GM18951 (cell line): Measurements from ENCODE around the gene ZNF407.

ENCODE experiments used
- POLR2A ChIP-seq: IDR thresholded peaks from 4 replicates; pipeline ENCODE4 v1.6.1; 2011; ENCODE audit warnings: mild to moderate bottlenecking; ENCODE audit not compliant: insufficient read length, insufficient read depth; ENCODE audit errors: extremely low read depth
- in situ Hi-C: fragments of 300-500 bp; cut with MboI; formaldehyde crosslinking; loops from one replicate; pipeline ENCODE4 v1.12.0; 2022; ENCODE audit warnings: low sequenced_read_pairs, mixed read lengths, inconsistent platforms; ENCODE audit not compliant: unreplicated experiment

The ZNF407 gene

GRCh38 chr18:75008186-75008585, 410.5 kb downstream of the ZNF407 start:
- in situ Hi-C loops: no loop called here
- TF ChIP-seq POLR2A: no peak

DNA sequence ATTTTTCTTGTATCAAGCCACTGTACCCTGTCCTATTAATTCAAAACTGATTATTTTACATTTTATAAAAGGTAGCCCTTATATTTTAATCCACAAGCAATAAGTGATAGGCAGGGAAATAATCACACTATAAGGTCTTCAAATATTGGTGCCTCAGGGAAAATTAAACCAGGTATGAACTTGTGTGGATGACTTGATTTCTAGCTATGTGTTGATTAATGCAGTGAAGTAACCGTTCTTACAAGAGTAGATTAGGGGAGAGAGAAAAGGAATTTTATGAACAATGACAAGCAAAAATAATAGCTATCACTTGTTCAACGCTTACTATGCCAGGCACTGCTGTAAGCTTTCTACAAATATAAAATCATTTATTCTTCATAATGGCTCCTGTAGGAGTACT, 411.6 kb downstream of the ZNF407 start:
- in situ Hi-C loops: no loop called here

GRCh38 chr18:75009878-75010277, 412.2 kb downstream of the ZNF407 start:
- TF ChIP-seq POLR2A: no peak
- in situ Hi-C loops: no loop called here

More for the DNA sequence above, 411.6 kb downstream of the ZNF407 start:
- TF ChIP-seq POLR2A: no peak

GRCh38 chr18:75010278-75010677, 412.6 kb downstream of the ZNF407 start:
- no peak for TF ChIP-seq POLR2A
- in situ Hi-C loops: no loop called here

- in situ Hi-C loops: no loop called here
- no peak for TF ChIP-seq POLR2A
These were observed 413.0 kb downstream of the ZNF407 start for GRCh38 chr18:75010689-75011088.

DNA sequence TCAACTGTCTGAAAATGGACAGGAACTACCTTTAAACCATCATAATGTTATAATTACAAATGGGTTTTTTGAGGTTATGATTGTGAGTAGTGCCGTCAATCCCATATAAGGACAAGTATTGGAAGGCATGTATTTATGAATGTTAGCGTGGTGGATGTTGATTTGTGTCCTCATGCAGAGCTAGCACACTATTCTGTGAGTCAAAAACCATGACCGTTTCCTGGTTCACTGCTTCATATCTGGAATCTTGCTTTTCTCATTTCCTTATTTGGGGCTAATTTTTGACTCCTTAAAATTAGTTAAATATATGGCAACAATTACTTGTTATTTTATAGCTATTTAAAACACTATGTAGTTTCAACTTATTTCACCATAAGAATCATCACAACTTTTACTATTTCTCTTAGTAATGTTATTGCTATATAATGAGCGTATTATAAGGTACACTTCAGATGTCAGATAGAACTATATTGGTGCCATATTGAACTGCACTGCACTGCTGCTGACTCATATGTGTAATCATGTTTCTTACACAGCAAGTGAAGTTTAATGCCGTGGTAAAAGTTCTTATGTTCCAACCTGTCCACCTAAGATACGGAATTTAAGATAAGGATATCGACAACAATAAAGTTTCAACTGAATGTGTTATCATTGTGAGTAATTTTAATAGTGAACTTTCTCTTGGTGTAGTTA, 418.5 kb downstream of the ZNF407 start:
- TF ChIP-seq POLR2A: no peak
- in situ Hi-C loops: no loop called here

- in situ Hi-C loops: no loop called here
These were observed 425.8 kb downstream of the ZNF407 start for GRCh38 chr18:75023473-75023872.

GRCh38 chr18:75024871-75025270, 427.2 kb downstream of the ZNF407 start:
- in situ Hi-C loops: no loop called here
- TF ChIP-seq POLR2A: no peak

More at GRCh38 chr18:75023473-75023872, 425.8 kb downstream of the ZNF407 start:
- TF ChIP-seq POLR2A: no peak

- no peak for TF ChIP-seq POLR2A
- in situ Hi-C loops: no loop called here
These were observed 427.9 kb downstream of the ZNF407 start for GRCh38 chr18:75025573-75025972.

DNA sequence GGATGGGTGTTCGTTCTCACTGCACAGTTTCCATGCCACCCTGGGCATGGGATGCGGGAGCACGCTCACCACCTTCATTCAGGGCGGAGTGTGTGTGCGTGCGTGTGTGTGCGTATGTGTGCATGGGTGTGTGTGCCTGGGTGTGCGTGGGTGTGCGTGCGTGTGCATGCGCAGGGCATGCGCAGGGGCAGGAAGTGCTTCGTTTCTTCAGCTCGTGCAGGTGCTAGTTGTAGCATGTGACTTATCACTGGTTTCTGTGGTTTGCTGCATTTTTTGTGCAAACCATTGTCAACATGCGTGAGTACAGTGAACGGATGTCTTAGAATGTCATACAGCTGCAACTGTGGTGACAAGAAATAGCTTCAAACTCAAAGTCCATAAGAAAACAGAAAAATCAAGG, 431.8 kb downstream of the ZNF407 start:
- in situ Hi-C loops: no loop called here
- no peak for TF ChIP-seq POLR2A

GRCh38 chr18:75031717-75032317, 434.1 kb downstream of the ZNF407 start:
- in situ Hi-C loops: no loop called here
- no peak for TF ChIP-seq POLR2A

- no peak for TF ChIP-seq POLR2A
- in situ Hi-C loops: no loop called here
These were observed 435.8 kb downstream of the ZNF407 start for GRCh38 chr18:75033516-75033915.

DNA sequence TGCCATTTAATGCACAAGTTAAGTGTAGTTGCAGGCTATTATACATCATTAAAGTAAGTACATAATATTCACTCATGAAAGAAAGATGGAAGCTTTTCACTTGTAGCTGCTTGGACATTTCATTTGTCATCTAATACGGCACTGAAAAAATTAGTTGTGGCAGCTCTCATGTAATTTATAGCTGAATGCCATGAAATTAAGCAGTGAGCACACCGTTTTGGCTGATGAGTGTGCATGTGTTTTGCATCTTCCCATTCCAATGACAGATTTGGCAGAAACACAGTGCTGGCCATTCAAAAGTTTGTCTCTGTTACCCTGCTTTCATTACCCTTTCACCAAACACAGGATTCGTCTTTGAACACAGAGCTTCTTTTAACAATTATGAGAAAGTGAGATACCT, 437.3 kb downstream of the ZNF407 start:
- TF ChIP-seq POLR2A: no peak
- in situ Hi-C loops: no loop called here

GRCh38 chr18:75035928-75036327, 438.3 kb downstream of the ZNF407 start:
- in situ Hi-C loops: no loop called here

More at GRCh38 chr18:75035928-75036327, 438.3 kb downstream of the ZNF407 start:
- no peak for TF ChIP-seq POLR2A
